HepG2 (cell line): ENCODE data around the gene SNF8. TPM values are rescaled to one million over a fixed set of nuclear protein-coding genes. Genes with fewer than 3 reads are reported as not detected.

ENCODE experiments used
- ATF2 ChIP-seq: sonication (generic); formaldehyde crosslinking; IDR thresholded peaks from 2 replicates; pipeline ENCODE4 v1.4.0; 2020; ENCODE audit warnings: missing genetic modification reagents
- ELF4 ChIP-seq: sonication (generic); formaldehyde crosslinking; IDR thresholded peaks from 2 replicates; pipeline ENCODE4 v1.5.0; 2020; ENCODE audit warnings: missing genetic modification reagents, mild to moderate bottlenecking, moderate library complexity, borderline replicate concordance
- HMGA1 ChIP-seq: sonication (generic); formaldehyde crosslinking; conservative IDR thresholded peaks from 2 replicates; pipeline ENCODE4 v1.4.0; 2020; ENCODE audit warnings: missing genetic modification reagents
- NFKB2 ChIP-seq: sonication (generic); formaldehyde crosslinking; IDR thresholded peaks from 2 replicates; pipeline ENCODE4 v1.4.0; 2020; ENCODE audit warnings: missing genetic modification reagents, borderline replicate concordance
- NFKBIZ ChIP-seq: IDR thresholded peaks from 2 replicates; pipeline ENCODE4 v1.6.1; 2018; ENCODE audit warnings: missing genetic modification reagents, missing compliant biosample characterization
- RELA ChIP-seq: sonication (generic); formaldehyde crosslinking; IDR thresholded peaks from 2 replicates; pipeline ENCODE4 v1.4.0; 2020; ENCODE audit warnings: missing genetic modification reagents
- THYN1 ChIP-seq: sonication (generic); formaldehyde crosslinking; IDR thresholded peaks from 2 replicates; pipeline ENCODE4 v1.8.1; 2023; ENCODE audit warnings: low read depth, mild to moderate bottlenecking, moderate library complexity, missing genetic modification reagents, borderline replicate concordance
- UBTF ChIP-seq: sonication (generic); formaldehyde crosslinking; IDR thresholded peaks from 2 replicates; pipeline ENCODE4 v1.4.0; 2020; ENCODE audit warnings: mild to moderate bottlenecking, missing genetic modification reagents
- ZFAT ChIP-seq: sonication (generic); formaldehyde crosslinking; conservative IDR thresholded peaks from 2 replicates; pipeline ENCODE4 v1.8.1; 2023; ENCODE audit warnings: missing genetic modification reagents, inconsistent platforms
- ZFP90 ChIP-seq: sonication (generic); formaldehyde crosslinking; IDR thresholded peaks from 2 replicates; pipeline ENCODE4 v1.8.0; 2022; ENCODE audit warnings: missing genetic modification reagents, mild to moderate bottlenecking, inconsistent platforms, borderline replicate concordance
- ZNF20 ChIP-seq: sonication (generic); formaldehyde crosslinking; IDR thresholded peaks from 2 replicates; pipeline ENCODE4 v1.4.0; 2020; ENCODE audit warnings: mild to moderate bottlenecking, moderate library complexity, missing genetic modification reagents
- ZNF431 ChIP-seq: sonication (generic); formaldehyde crosslinking; IDR thresholded peaks from 2 replicates; pipeline ENCODE4 v1.9.0; 2022; ENCODE audit warnings: missing genetic modification reagents, low read depth, mild to moderate bottlenecking, borderline replicate concordance
- ZNF496 ChIP-seq: sonication (generic); formaldehyde crosslinking; IDR thresholded peaks from 2 replicates; pipeline ENCODE4 v1.8.1; 2023; ENCODE audit warnings: mild to moderate bottlenecking, moderate library complexity, missing genetic modification reagents; ENCODE audit not compliant: insufficient replicate concordance
- ZNF503 ChIP-seq: sonication (generic); formaldehyde crosslinking; IDR thresholded peaks from 2 replicates; pipeline ENCODE4 v1.4.0; 2020; ENCODE audit warnings: missing genetic modification reagents
- ZNF687 ChIP-seq: sonication (generic); formaldehyde crosslinking; IDR thresholded peaks from 2 replicates; pipeline ENCODE4 v1.5.1; 2020; ENCODE audit warnings: mild to moderate bottlenecking, missing genetic modification reagents, moderate library complexity
- ZNF709 ChIP-seq: sonication (generic); formaldehyde crosslinking; IDR thresholded peaks from 2 replicates; pipeline ENCODE4 v1.5.0; 2020; ENCODE audit warnings: mild to moderate bottlenecking, missing genetic modification reagents
- polyA plus RNA-seq, 8 experiments: library from polyadenylated mRNA; depleted of rRNA in 3 of 8; stranded (reverse) in 7 of 8; unstranded in 1 of 8; fragments of >200 nt; fragmentation: Illumina TruSeq in 4 of 8; extraction: Trizol in 4 of 8; gene quantifications; 2 replicates each; pipeline versions ENCODE4 v1.2.1 to v1.2.3, GENCODE V29; 2011 to 2016; ENCODE audit warnings: low read depth in 4 of 8, missing spikeins in 1 of 8, mixed read lengths in 1 of 8; ENCODE audit not compliant: insufficient read depth in 1 of 8
- total RNA-seq, 5 experiments: library from RNA; depleted of rRNA; stranded (reverse); fragments of >200 nt; fragmentation: Illumina TruSeq; extraction: Trizol; gene quantifications; 2 replicates each; pipeline ENCODE4 v1.2.3, GENCODE V29; 2016; ENCODE audit warnings: low read depth in 1 of 5

The SNF8 gene
- total and polyA plus RNA-seq, 2 of the 13 experiments (the other 11 are each of a cell fraction or from before 2014, with no cell fraction given): 114 to 153 TPM

GRCh38 chr17:48908047-48908843 lies 36.4 kb downstream of the SNF8 start, which contains the start of gene UBE2Z (continued):
- peak; percentile 84 for TF ChIP-seq ATF2 (CRISPR knock-in tag)
- TF ChIP-seq ZFP90 (CRISPR knock-in tag): peak; percentile 89
- TF ChIP-seq ZNF496: no peak
- TF ChIP-seq NFKB2: peak; percentile 98
- TF ChIP-seq ZNF503: peak; percentile 72
- no peak for TF ChIP-seq HMGA1 (CRISPR knock-in tag)
- no peak for TF ChIP-seq ZFAT (CRISPR knock-in tag)
- TF ChIP-seq NFKBIZ (CRISPR knock-in tag): peak; percentile 85
- TF ChIP-seq THYN1 (CRISPR knock-in tag): 0 out of 2 replicates have a peak, but pooled peaks have one; percentile 83
- peak; percentile 91 for TF ChIP-seq UBTF
- peak; percentile 63; the same call in 1 of the 2 replicates for TF ChIP-seq ZNF709 (CRISPR knock-in tag)
- peak; percentile 98 for TF ChIP-seq RELA
- TF ChIP-seq ZNF431 (CRISPR knock-in tag): no peak
- no peak for TF ChIP-seq ELF4
- peak; percentile 88; the same call in 1 of the 2 replicates for TF ChIP-seq ZNF20 (CRISPR knock-in tag)
- peak; percentile 91 for TF ChIP-seq ZNF687 (CRISPR knock-in tag)
